ENCODE data around the gene ARRDC5. TPM values are rescaled to one million over a fixed set of nuclear protein-coding genes. Genes with fewer than 3 reads are reported as not detected.
A peak's percentile ranks its signal among the peaks of the same experiment; 100 is the strongest.

Gene ARRDC5
- polyA plus RNA-seq, 3 donors: 0.46 to 3.9 (median 1.0) TPM

GRCh38 chr19:4878491-4878968, 24.2 kb downstream of the ARRDC5 start:
- no peak overlapping the region for H2AFZ ChIP-seq (ENCODE audit: insufficient read depth, low read depth, low read length, poor library complexity, severe bottlenecking)
- DNase-seq: no peak
- H3K9ac ChIP-seq (ENCODE audit: insufficient read depth, low read length, poor library complexity, severe bottlenecking): no peak overlapping the region
- no peak for TF ChIP-seq CTCF (IDR thresholded peaks at IDR 0.05)
- 1% methylated on average over 18 of the region's 23 CpGs for WGBS (ENCODE audit: insufficient coverage)
- H3K9me3 Mint-ChIP-seq: no peaks in the 10 kb centered on the region
- H3K27me3 Mint-ChIP-seq (ENCODE audit: low read depth in 3 of 3): peaks cover 0 to 15% (median 15%) of the 10 kb centered on the region in 3 donors
- H3K9me3 ChIP-seq (replicated peaks in 1 of 2; ENCODE audit: control insufficient read depth in 1 of 2, insufficient read depth in 1 of 2, low read length in 2 of 2): no peaks in the 10 kb centered on the region
- peaks cover 16% of the 10 kb centered on the region for H3K4me1 Mint-ChIP-seq
- peak overlapping the region in 1 of 2 donors; percentile 62 for H3K4me3 Mint-ChIP-seq
- H3K27ac Mint-ChIP-seq: no peak overlapping the region
- H4K20me1 ChIP-seq (ENCODE audit: insufficient read depth, low read length): no peaks in the 10 kb centered on the region
- H3K4me1 ChIP-seq (ENCODE audit: control insufficient read depth in 1 of 2, insufficient read depth in 2 of 2, low read length in 2 of 2): peaks cover 11 to 17% of the 10 kb centered on the region in 2 donors
- H3K4me2 ChIP-seq (replicated peaks; ENCODE audit: extremely low read depth, low read length, poor library complexity, severe bottlenecking): peak overlapping the region; percentile 4
- H3K4me3 ChIP-seq (replicated peaks in 1 of 3; ENCODE audit: low read depth in 2 of 3, low read length in 3 of 3): no peak overlapping the region
- peaks cover 0 to 4% of the 10 kb centered on the region in 2 donors for H3K27me3 ChIP-seq (ENCODE audit: control insufficient read depth in 2 of 2, insufficient read depth in 2 of 2, low read length in 2 of 2)
- intact Hi-C loops (cut with micrococcal nuclease): loop anchor here in 1 of 2 donors (10.0 kb wide), 1 partner anchor 96 kb away; no protein-coding TSS in a partner anchor
- no peaks in the 10 kb centered on the region for H3K36me3 Mint-ChIP-seq
- no peaks in the 10 kb centered on the region for H3K36me3 ChIP-seq (replicated peaks in 1 of 2; ENCODE audit: control insufficient read depth in 1 of 2, insufficient read depth in 2 of 2, low read length in 2 of 2)
- H3K27ac ChIP-seq (ENCODE audit: low read depth in 1 of 2, low read length in 2 of 2): no peak overlapping the region
- no peaks in the 10 kb centered on the region for H3K79me2 ChIP-seq (ENCODE audit: insufficient read depth, low read length)

GRCh38 chr19:4877753-4878490, 24.8 kb downstream of the ARRDC5 start:
- no peak overlapping the region for H3K4me3 Mint-ChIP-seq
- no peak overlapping the region for H3K9ac ChIP-seq (ENCODE audit: insufficient read depth, low read length, poor library complexity, severe bottlenecking)
- no peaks in the 10 kb centered on the region for H4K20me1 ChIP-seq (ENCODE audit: insufficient read depth, low read length)
- 56% methylated on average over 29 of the region's 30 CpGs for WGBS (ENCODE audit: insufficient coverage)
- no peak for DNase-seq
- no peak overlapping the region for H3K4me2 ChIP-seq (replicated peaks; ENCODE audit: extremely low read depth, low read length, poor library complexity, severe bottlenecking)
- H3K4me1 Mint-ChIP-seq: peaks cover 16% of the 10 kb centered on the region
- peaks cover 0 to 15% (median 15%) of the 10 kb centered on the region in 3 donors for H3K27me3 Mint-ChIP-seq (ENCODE audit: low read depth in 3 of 3)
- H3K4me1 ChIP-seq (ENCODE audit: control insufficient read depth in 1 of 2, insufficient read depth in 2 of 2, low read length in 2 of 2): peaks cover 11 to 17% of the 10 kb centered on the region in 2 donors
- H3K9me3 ChIP-seq (replicated peaks in 1 of 2; ENCODE audit: control insufficient read depth in 1 of 2, insufficient read depth in 1 of 2, low read length in 2 of 2): no peaks in the 10 kb centered on the region
- H3K4me3 ChIP-seq (replicated peaks in 1 of 3; ENCODE audit: low read depth in 2 of 3, low read length in 3 of 3): no peak overlapping the region
- no peaks in the 10 kb centered on the region for H3K9me3 Mint-ChIP-seq
- H3K27ac ChIP-seq (ENCODE audit: low read depth in 1 of 2, low read length in 2 of 2): no peak overlapping the region
- no peak overlapping the region for H2AFZ ChIP-seq (ENCODE audit: insufficient read depth, low read depth, low read length, poor library complexity, severe bottlenecking)
- no peaks in the 10 kb centered on the region for H3K36me3 Mint-ChIP-seq
- peaks cover 0 to 4% of the 10 kb centered on the region in 2 donors for H3K27me3 ChIP-seq (ENCODE audit: control insufficient read depth in 2 of 2, insufficient read depth in 2 of 2, low read length in 2 of 2)
- H3K27ac Mint-ChIP-seq: no peak overlapping the region
- no peaks in the 10 kb centered on the region for H3K36me3 ChIP-seq (replicated peaks in 1 of 2; ENCODE audit: control insufficient read depth in 1 of 2, insufficient read depth in 2 of 2, low read length in 2 of 2)
- no peaks in the 10 kb centered on the region for H3K79me2 ChIP-seq (ENCODE audit: insufficient read depth, low read length)
- TF ChIP-seq CTCF (IDR thresholded peaks at IDR 0.05): no peak
- intact Hi-C loops (cut with micrococcal nuclease): loop anchor here in 1 of 2 donors (10.0 kb wide), 1 partner anchor 97 kb away; no protein-coding TSS in a partner anchor
